Measurements from ENCODE around the gene SLC35F3.
"Not testable (repeated sequence)": the region's sequence is repeated elsewhere in the genome, so short reads cannot be mapped to it uniquely, and the experiment has no call there.

Gene SLC35F3

GRCh38 chr1:234143681-234144080, 239.2 kb downstream of the SLC35F3 start:
- DNase-seq (ENCODE audit: low read depth, low spot score) = no peak

GRCh38 chr1:234144901-234145300, 240.4 kb downstream of the SLC35F3 start:
- DNase-seq (ENCODE audit: low read depth, low spot score) = no peak

DNA sequence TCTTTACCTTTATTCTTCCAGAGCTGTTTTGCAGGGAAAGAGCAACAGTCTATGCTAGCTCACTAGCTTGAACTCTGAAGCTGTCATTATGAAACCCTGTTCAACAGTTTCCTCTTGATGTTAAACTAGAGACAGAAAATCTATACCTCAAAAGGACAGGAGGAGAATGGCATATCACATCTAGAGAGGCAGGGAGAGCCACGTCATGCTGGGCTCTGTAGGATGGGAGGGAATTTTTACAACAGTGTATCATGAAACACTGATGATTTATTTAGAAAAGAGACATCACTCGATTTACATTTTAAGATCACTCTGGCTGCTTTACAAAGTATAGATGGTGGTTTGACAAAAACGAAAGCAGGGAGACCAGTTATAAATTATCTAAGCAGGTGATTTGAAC, 243.9 kb downstream of the SLC35F3 start:
- DNase-seq (ENCODE audit: low read depth, low spot score) = no peak

- DNase-seq (ENCODE audit: low read depth, low spot score) = no peak
Observed at GRCh38 chr1:234148816-234149215, 244.3 kb downstream of the SLC35F3 start.

GRCh38 chr1:234149217-234149616, 244.7 kb downstream of the SLC35F3 start:
- peak; percentile 32 for DNase-seq (ENCODE audit: low read depth, low spot score)

DNA sequence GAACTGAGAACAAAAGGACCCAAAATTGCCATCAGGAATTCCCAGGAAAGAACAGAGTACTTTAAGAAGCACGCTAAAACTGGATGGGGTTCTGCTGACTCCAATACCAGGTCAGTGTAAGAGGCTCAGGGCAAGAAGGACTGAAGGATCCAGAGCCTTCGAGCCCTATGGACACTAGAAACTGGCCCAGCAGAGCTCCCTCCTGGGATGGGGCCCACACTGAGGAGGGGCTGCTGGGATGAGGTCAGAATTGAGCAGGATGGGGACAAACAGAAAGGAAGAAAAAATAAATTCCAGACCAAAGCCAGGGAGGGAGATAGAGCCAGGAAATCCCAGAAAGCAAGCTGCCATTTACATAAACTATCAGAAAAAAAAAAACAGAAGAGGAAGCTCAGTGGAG, 246.4 kb downstream of the SLC35F3 start:
- no peak for DNase-seq (ENCODE audit: low read depth, low spot score)

DNA sequence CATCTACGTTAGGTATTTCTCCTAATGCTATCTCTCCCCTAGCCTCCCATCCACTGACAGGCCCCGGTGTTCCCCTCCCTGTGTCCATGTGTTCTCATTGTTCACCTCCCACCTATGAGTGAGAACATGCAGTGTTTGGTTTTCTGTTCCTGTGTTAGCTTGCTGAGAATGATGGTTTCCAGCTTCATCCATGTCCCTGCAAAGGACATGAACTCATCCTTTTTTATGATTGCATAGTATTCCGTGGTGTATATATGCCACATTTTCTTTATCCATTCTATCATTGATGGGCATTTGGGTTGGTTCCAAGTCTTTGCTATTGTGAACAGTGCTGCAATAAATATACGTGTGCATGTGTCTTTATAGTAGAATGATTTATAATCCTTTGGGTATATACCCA, 247.9 kb downstream of the SLC35F3 start:
- not testable (repeated sequence) for DNase-seq (ENCODE audit: low read depth, low spot score)

DNA sequence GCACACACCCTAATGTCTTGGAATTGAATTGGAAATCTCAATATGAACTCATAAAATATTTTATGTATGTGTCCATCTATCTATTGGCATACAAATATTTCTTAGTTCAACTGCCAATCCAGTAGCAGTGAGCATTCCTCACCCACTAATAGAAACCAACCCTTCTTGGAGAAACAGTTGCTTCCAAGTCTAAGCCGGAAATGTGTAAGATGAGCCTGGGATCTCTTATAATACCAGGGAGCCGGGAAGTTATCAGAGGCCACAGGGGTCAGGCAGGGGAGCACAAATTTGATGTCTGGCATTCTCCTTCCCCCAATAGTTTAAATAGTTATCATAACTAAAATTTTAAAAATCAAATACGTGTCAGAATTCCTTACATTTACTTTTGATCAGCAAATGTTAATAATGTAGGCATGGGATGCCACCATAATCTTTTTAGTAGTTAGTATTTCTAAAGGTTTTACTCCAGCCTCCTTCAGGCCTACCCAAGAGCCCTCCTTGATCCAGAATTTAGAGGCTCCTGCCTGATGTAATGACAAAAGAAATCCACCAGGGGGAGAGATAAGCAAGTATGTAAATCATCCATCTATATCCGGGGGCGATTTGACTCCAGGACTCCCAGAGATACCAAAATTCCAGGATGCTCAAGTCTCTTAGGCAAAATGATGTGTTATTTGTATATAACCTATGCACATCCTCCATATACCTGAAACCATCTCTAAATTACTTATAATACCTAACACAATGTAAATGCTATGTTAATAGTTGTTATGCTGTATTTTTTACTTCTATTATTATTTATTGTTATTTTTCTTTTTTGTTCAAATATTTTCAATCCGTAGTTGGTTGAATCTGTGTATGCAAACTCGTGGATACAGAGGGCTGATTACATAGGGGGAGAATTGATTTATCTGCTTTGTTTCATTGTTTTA, 250.1 kb downstream of the SLC35F3 start:
- DNase-seq (ENCODE audit: low read depth, low spot score) = peak; percentile 84

GRCh38 chr1:234162661-234163060, 258.2 kb downstream of the SLC35F3 start:
- DNase-seq (ENCODE audit: low read depth, low spot score) = no peak

GRCh38 chr1:234163267-234163919, 258.9 kb downstream of the SLC35F3 start:
- DNase-seq (ENCODE audit: low read depth, low spot score) = no peak

DNA sequence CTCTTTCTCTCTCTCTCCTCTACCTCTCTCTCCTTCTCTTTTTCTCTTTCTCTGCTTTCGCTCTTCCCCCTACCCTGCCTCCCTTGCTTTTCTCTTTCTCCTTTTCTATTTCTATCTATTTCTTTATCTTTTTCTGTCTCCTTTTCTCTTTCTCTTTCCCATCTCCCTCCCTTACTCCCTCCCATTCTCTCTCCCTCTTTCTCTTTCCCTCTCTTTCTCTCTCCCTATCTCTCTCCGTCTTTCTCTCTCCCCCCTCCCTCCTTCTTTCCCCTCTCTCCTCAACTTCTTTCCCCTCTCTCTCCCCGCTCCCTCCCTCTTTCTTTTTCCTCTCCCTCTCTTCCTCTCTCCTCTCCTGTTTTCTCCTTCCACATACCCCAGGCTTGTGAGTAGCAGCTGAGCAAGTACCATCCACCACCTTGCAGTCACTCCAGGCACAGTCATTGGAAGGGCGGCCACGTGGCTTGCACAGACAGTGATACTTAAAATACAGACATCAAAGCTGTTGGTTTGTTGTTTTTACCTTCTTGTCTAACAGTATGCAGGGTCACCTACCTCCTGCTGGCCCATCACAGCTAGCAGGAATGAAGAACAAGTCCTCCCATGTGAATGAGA, 259.7 kb downstream of the SLC35F3 start:
- no peak for DNase-seq (ENCODE audit: low read depth, low spot score)

GRCh38 chr1:234168061-234168724, 263.7 kb downstream of the SLC35F3 start:
- DNase-seq (ENCODE audit: low read depth, low spot score) = no peak

- DNase-seq (ENCODE audit: low read depth, low spot score) = no peak
Observed at GRCh38 chr1:234169161-234169849, 264.8 kb downstream of the SLC35F3 start.

DNA sequence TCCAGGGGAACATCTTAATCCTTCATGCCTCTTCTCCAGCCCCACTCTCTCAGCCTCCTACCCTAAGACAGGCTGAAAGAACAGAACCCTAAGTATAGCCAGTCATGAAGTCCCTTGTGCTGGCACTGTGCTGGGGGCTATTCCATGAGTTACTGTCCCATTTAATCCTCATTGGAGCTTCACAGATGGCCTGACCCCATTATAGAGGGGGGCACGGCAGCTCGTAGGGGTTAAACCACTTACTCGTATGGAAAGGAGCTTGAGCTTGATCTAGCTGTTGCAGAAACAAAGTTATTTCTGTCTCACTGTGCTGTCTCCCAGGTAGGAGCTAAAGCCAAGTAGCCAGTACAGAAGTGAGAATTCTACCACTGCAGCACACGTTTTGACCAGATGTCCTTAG, 265.6 kb downstream of the SLC35F3 start:
- no peak for DNase-seq (ENCODE audit: low read depth, low spot score)

DNA sequence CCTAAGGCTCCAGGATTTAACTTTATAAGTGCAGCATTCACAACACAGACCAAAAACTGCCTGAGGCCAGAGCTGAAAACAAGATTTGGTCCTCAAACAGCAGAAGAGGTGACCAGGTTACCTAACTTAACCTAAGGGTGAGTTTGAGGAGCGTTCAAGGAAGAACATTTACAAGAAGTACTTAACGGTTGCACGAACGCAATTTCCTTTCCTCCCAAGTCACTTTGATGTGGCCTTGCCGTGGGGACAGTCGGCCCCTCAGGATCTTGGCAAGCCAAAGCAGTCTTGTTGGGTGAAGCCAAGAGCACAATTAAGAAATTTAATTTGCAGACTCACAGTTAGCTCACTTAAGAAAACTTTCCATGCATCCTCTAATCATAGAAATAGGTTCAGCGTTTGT, 266.1 kb downstream of the SLC35F3 start:
- DNase-seq (ENCODE audit: low read depth, low spot score) = peak; percentile 22

- no peak for DNase-seq (ENCODE audit: low read depth, low spot score)
Observed at GRCh38 chr1:234173968-234174367, 269.5 kb downstream of the SLC35F3 start.

DNA sequence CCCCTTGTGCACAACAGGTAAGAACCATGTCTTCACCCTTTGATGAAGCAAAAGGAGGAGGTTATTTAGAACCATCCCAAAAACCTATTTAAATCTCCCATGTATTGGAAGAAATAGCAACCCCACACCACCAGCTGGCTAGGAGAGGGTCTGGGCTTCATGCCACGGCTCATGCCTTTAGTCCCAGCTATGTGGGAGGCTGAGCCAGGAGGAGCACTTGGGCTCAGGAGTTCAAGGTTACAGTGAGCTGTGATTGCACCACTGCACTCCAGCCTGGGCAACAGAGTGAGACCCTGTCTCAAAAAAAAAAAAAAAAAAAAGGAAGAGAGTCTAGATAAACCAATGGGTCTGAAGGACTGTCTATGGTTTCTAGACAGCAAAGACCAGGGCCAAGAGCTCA, 270.9 kb downstream of the SLC35F3 start:
- no peak for DNase-seq (ENCODE audit: low read depth, low spot score)

GRCh38 chr1:234176000-234176399, 271.5 kb downstream of the SLC35F3 start:
- no peak for DNase-seq (ENCODE audit: low read depth, low spot score)

GRCh38 chr1:234176847-234177246, 272.4 kb downstream of the SLC35F3 start:
- not testable (repeated sequence) for DNase-seq (ENCODE audit: low read depth, low spot score)

GRCh38 chr1:234185438-234185837, 281.0 kb downstream of the SLC35F3 start:
- DNase-seq (ENCODE audit: low read depth, low spot score) = no peak

GRCh38 chr1:234186037-234186688, 281.7 kb downstream of the SLC35F3 start:
- DNase-seq (ENCODE audit: low read depth, low spot score) = peak; percentile 93
